GM12891 (cell line): ENCODE data around the gene TIMP1.

Experiments used
- DNase-seq: peaks from one replicate; pipeline ENCODE4 v3.0.0; 2011; ENCODE audit warnings: low spot score; ENCODE audit not compliant: insufficient read length
- FAIRE-seq: peaks from 2 replicates; lab custom pipeline; 2011; peaks lifted over from hg19 to GRCh38; lab: Jason Lieb, UNC
- PAX5 ChIP-seq: IDR thresholded peaks from 2 replicates; pipeline ENCODE4 v1.6.1; 2011; ENCODE audit warnings: low read length, moderate library complexity, mild to moderate bottlenecking; ENCODE audit not compliant: insufficient read depth, severe bottlenecking
- POLR2A ChIP-seq: IDR thresholded peaks from 2 replicates; pipeline ENCODE4 v1.6.1; 2011; ENCODE audit warnings: low read depth, low read length, control low read depth
- POLR2AphosphoS5 ChIP-seq: IDR thresholded peaks from 2 replicates; pipeline ENCODE4 v1.6.1; 2011; ENCODE audit warnings: low read depth, low read length, control low read depth
- POU2F2 ChIP-seq: IDR thresholded peaks from 2 replicates; pipeline ENCODE4 v1.6.1; 2011; ENCODE audit warnings: low read depth, mild to moderate bottlenecking, control low read depth, low read length, moderate library complexity
- SPI1 ChIP-seq: IDR thresholded peaks from 2 replicates; pipeline ENCODE4 v1.6.1; 2011; ENCODE audit warnings: low read depth, low read length, control low read depth
- TAF1 ChIP-seq: IDR thresholded peaks from 2 replicates; pipeline ENCODE4 v1.6.1; 2011; ENCODE audit warnings: low read depth, low read length, control low read depth

Gene TIMP1

DNA sequence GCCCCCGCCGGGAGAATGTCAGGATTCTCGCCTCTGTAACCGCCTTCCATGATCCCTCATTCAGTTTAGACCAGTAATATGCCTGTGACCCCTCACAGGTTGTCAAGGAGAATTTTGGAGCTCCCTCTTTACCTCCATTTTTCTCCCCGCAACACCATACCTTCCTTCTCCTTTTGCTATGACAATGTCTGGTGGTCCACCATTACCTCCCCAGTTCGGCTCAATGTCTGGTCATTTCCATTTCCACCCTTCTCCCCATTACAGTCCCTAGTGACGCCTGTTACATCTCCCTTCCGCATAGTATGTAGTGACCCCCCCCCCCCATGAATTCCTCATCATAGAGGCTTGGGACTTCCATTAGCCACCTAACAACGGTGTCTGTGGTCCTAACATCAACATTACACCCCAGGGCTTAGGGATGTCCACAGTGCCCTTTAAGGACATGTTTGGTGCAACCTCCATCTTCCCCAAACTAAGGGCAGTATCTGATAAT, 20.5 kb upstream of the TIMP1 start:
- FAIRE-seq, result peak; percentile 13
- no peak for DNase-seq
- no peak for TF ChIP-seq POLR2AphosphoS5
- TF ChIP-seq POLR2A, result no peak
- TF ChIP-seq POU2F2, result no peak
- TF ChIP-seq SPI1, result no peak
- TF ChIP-seq PAX5, result no peak
- no peak for TF ChIP-seq TAF1

- FAIRE-seq, result peak; percentile 85
Observed at GRCh38 chrX:47562615-47563243, 19.5 kb upstream of the TIMP1 start.

DNA sequence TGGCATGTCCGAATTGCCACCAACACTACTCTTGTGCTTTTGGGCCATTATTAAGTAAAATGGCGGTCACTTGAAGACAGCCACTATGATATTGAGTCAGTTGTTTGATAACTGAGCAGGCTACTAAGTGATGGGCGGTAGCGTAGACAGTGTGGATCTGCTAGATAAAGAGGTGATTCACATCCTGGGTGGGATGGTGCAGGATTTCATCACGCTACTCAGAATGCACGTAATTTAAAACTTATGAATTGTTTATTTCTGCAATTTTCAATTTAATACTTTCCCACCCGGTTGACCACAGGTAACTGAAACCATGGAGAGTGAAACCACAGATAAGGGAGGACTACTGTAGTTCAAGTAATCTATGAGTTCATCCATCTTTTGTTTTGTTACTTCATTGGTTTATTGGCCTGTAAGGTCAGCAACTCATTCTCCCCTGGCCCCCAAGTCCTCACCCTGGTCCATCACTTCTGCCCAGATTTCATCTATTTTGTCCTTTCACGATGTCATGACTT, 18.4 kb upstream of the TIMP1 start:
- FAIRE-seq (no peak), DNase-seq (no peak)
- TF ChIP-seq PAX5, result no peak

More at GRCh38 chrX:47562615-47563243, 19.5 kb upstream of the TIMP1 start:
- TF ChIP-seq POLR2A (no peak), SPI1 (no peak), TAF1 (no peak), POU2F2 (no peak), POLR2AphosphoS5 (no peak), PAX5 (no peak)
- no peak for DNase-seq

- FAIRE-seq (peak; percentile 69), DNase-seq (no peak)
- TF ChIP-seq PAX5 (no peak), POLR2A (no peak), POLR2AphosphoS5 (no peak), POU2F2 (no peak), TAF1 (no peak), SPI1 (no peak)
Observed at GRCh38 chrX:47564438-47565085, 17.7 kb upstream of the TIMP1 start.

DNA sequence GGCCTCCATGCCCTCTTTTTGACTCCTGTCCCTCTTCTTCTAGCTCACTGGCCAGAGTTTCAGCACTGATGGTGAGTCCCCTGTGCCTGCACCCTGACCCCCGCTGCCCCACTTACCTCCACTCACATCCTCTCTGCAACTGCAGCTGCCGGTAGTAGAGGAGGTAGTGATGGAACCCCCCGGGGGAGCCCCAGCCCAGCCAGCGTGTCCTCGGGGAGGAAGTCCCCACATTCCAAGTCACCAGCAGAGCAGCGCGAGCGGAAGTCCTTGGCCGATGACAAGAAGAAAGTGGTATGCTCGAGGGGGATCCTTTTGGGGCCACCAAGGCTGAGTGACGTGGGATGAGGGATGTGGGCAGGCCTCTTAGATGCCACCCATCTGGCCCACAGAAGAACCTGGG, 15.4 kb upstream of the TIMP1 start:
- DNase-seq (no peak), FAIRE-seq (no peak)

GRCh38 chrX:47568656-47569295, 13.5 kb upstream of the TIMP1 start:
- FAIRE-seq (peak; percentile 52), DNase-seq (no peak)
- TF ChIP-seq POLR2AphosphoS5, result no peak
- TF ChIP-seq PAX5, result no peak
- no peak for TF ChIP-seq POLR2A
- TF ChIP-seq SPI1, result no peak
- TF ChIP-seq TAF1, result no peak
- TF ChIP-seq POU2F2, result no peak

More for the DNA sequence above, 15.4 kb upstream of the TIMP1 start:
- TF ChIP-seq POLR2AphosphoS5, result no peak
- peak; percentile 26; the same call in 1 of the 2 replicates for TF ChIP-seq SPI1
- TF ChIP-seq POLR2A, result no peak
- TF ChIP-seq PAX5, result peak; percentile 22
- no peak for TF ChIP-seq TAF1
- TF ChIP-seq POU2F2, result no peak

DNA sequence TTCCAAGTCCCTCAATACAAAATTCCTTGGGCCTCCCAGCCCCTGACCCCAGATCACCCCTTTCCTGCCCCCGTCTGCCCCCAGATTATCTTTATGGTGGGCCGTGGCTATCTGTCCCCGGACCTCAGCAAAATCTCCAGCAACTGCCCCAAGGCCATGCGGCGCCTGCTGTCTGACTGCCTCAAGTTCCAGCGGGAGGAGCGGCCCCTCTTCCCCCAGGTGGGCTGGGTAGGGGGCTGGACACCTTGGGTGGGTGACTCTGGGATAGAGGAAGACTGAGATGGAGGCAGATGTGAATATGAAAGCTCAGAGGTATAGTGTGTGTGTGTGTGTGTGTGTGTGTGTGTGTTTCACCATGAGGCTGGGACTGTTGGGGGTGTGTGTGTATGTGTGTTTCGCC, 11.4 kb upstream of the TIMP1 start:
- TF ChIP-seq POLR2A (no peak), POLR2AphosphoS5 (no peak), PAX5 (no peak), TAF1 (no peak), SPI1 (no peak), POU2F2 (no peak)
- DNase-seq (no peak), FAIRE-seq (no peak)

- no peak for TF ChIP-seq POU2F2
- no peak for TF ChIP-seq POLR2A
- TF ChIP-seq TAF1, result no peak
- TF ChIP-seq POLR2AphosphoS5, result 0 out of 2 replicates have a peak, but pooled peaks have one; percentile 37
- FAIRE-seq (no peak), DNase-seq (no peak)
Observed at GRCh38 chrX:47571215-47571614, 11.0 kb upstream of the TIMP1 start.

GRCh38 chrX:47571896-47572295, 10.3 kb upstream of the TIMP1 start:
- no peak for FAIRE-seq
- TF ChIP-seq POLR2A, result no peak
- no peak for DNase-seq

DNA sequence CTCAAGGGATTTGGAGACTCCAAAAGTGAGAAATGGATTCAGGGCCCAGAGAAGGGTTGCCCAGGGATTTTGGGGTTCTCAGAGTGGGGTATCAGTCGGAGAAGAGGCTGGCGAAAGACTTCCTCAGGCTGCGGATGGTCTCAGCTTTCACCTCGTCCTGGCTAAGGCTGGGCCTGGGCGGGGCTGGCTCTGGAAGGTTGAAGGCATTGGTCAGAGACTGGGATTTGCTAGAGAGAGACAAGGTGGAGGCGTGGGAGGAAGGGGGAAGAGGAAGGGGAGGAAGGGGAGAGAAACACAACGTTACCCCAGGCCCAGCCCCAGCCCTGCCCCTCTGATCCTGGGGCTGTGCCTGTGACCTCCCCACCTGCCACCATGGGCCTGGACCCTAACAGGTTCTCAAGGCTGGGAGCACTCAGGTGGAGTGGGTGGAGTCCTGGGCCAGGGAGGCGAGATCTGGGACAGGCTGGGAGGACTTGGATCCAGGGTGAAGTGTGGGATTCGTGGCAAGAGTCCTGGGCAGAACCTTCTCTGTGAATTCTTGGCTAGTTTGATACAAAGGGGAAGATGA, 9.4 kb upstream of the TIMP1 start:
- DNase-seq, result no peak
- TF ChIP-seq POU2F2 (no peak), PAX5 (no peak), TAF1 (no peak), SPI1 (no peak), POLR2AphosphoS5 (no peak), POLR2A (no peak)
- no peak for FAIRE-seq
